Measurements from ENCODE around the gene ZSWIM8. TPM values are rescaled to one million over a fixed set of nuclear protein-coding genes. Genes with fewer than 3 reads are reported as not detected.
"Not testable (repeated sequence)": the region's sequence is repeated elsewhere in the genome, so short reads cannot be mapped to it uniquely, and the experiment has no call there.

The ZSWIM8 gene
- total and polyA plus RNA-seq, 2 experiments from 2014 or later = 25.5 to 61.5 TPM

DNA sequence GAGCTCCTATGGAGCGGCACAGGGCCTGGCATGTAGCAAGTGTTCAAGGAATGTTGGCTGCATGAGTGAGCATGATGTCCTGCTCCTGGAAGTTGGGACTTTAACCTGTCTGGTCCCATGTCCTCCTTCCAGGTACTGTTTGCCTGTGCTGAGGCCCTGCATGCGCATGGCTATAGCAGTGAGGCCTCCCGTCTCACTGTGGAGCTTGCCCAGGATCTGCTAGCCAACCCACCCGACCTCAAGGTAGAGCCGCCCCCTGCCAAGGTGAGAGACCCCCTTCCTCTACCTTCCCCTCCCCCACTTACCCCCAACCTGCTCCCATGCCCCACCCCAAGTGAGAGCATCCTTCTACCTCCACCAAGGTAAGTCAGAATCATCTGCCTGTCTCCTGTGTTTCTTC, 8.1 kb downstream of the ZSWIM8 start:
- TF ChIP-seq EZH2phosphoT487 (IDR thresholded peaks at IDR 0.05; ENCODE audit: insufficient read depth, low read depth) (no peak), EZH2 (IDR thresholded peaks at IDR 0.05; ENCODE audit: insufficient read depth, poor library complexity, severe bottlenecking) (no peak)
- Histone ChIP-seq H3K27ac (no peak overlapping the region), H3K9ac (no peak overlapping the region), H3F3A (ENCODE audit: insufficient read depth) (peaks cover 13% of the 10 kb centered on the region), H4K20me1 (ENCODE audit: insufficient read depth) (0 out of 2 replicates have a peak, but pooled peaks cover 1% of the 10 kb centered on the region), H3K4me1 (ENCODE audit: insufficient read depth) (no peaks in the 10 kb centered on the region), H3K4me3 (no peak overlapping the region), H3K4me2 (ENCODE audit: unreplicated experiment) (no peak overlapping the region), H2AFZ (no peak overlapping the region), H3K79me2 (ENCODE audit: insufficient read depth) (peaks cover 21% of the 10 kb centered on the region), H3K36me3 (ENCODE audit: low read depth) (peaks cover 46% of the 10 kb centered on the region; the same call in 1 of the 2 replicates), H3K9me3 (ENCODE audit: low read depth) (no peaks in the 10 kb centered on the region), H3K27me3 (replicated peaks; ENCODE audit: insufficient read depth) (no peaks in the 10 kb centered on the region), H3K9me2 (ENCODE audit: insufficient read depth) (no peaks in the 10 kb centered on the region)
- in situ Hi-C loops (cut with MboI) = no loop called here
- no peak for DNase-seq
- WGBS, 2 experiments (ENCODE audit: low coverage in 1 of 2, low lambda C conversion rate in 2 of 2, missing lambda C conversion rate in 2 of 2) = 79 to 87% methylated on average over 3 to 5 of the region's 5 CpGs

DNA sequence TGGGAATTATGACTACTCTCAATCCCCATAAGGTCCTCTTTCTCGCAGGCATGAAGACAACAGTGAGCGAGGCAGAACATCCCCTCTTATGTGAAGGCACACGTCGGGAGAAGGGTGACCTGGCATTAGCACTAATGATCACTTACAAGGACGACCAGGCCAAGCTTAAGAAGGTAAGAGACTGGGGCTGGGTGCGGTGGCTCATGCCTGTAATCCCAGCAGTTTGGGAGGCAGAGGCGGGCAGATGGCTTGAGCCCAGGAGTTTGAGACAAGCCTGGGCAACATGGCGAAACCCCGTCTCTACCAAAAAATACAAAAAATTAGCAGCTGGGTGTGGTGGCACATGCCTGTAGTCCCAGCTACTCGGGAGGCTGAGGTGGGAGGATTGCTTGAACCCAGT, 10.1 kb downstream of the ZSWIM8 start:
- H3K4me3 ChIP-seq; in situ Hi-C loops (cut with MboI); H3K9me2 ChIP-seq (ENCODE audit: insufficient read depth); H3K27me3 ChIP-seq (replicated peaks; ENCODE audit: insufficient read depth); H3K79me2 ChIP-seq (ENCODE audit: insufficient read depth); H3K9ac ChIP-seq; H2AFZ ChIP-seq; H4K20me1 ChIP-seq (ENCODE audit: insufficient read depth); H3K4me1 ChIP-seq (ENCODE audit: insufficient read depth); DNase-seq; H3K27ac ChIP-seq; H3K9me3 ChIP-seq (ENCODE audit: low read depth); H3K4me2 ChIP-seq (ENCODE audit: unreplicated experiment): not testable (repeated sequence)
- Histone ChIP-seq H3F3A (ENCODE audit: insufficient read depth) (peaks cover 18% of the 10 kb centered on the region), H3K36me3 (ENCODE audit: low read depth) (peaks cover 38% of the 10 kb centered on the region; the same call in 1 of the 2 replicates)
- WGBS, 2 experiments (ENCODE audit: low coverage in 1 of 2, low lambda C conversion rate in 2 of 2, missing lambda C conversion rate in 2 of 2) = 89 to 93% methylated on average over 10 of the region's 10 CpGs

DNA sequence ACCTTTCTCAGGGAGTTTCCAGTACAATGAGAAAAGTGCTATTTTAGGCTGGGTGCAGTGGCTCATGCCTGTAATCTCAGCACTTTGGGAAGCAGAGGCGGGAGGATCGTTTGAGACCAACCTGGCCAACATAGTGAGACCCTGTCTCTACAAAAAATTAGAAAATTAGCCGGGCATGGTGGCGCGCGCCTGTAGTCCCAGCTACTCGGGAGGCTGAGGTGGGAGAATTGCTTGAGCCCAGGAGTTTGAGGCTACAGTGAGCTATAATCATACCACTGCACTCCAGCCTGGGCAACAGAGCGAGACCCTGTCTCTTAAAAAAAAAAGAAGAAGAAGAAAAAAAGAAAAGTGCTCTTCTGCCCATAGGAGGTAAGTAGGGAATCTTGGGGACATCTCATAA, 10.6 kb downstream of the ZSWIM8 start:
- H2AFZ ChIP-seq; DNase-seq; H3K4me1 ChIP-seq (ENCODE audit: insufficient read depth); H4K20me1 ChIP-seq (ENCODE audit: insufficient read depth); H3K27me3 ChIP-seq (replicated peaks; ENCODE audit: insufficient read depth); H3K79me2 ChIP-seq (ENCODE audit: insufficient read depth); H3K27ac ChIP-seq; in situ Hi-C loops (cut with MboI); H3K9me3 ChIP-seq (ENCODE audit: low read depth); H3K4me3 ChIP-seq; H3K4me2 ChIP-seq (ENCODE audit: unreplicated experiment); H3K9ac ChIP-seq; H3K9me2 ChIP-seq (ENCODE audit: insufficient read depth): not testable (repeated sequence)
- WGBS, 2 experiments (ENCODE audit: low coverage in 1 of 2, low lambda C conversion rate in 2 of 2, missing lambda C conversion rate in 2 of 2) = 91 to 97% methylated on average over 8 of the region's 8 CpGs
- Histone ChIP-seq H3K36me3 (ENCODE audit: low read depth) (peaks cover 37% of the 10 kb centered on the region; the same call in 1 of the 2 replicates), H3F3A (ENCODE audit: insufficient read depth) (peaks cover 18% of the 10 kb centered on the region)

DNA sequence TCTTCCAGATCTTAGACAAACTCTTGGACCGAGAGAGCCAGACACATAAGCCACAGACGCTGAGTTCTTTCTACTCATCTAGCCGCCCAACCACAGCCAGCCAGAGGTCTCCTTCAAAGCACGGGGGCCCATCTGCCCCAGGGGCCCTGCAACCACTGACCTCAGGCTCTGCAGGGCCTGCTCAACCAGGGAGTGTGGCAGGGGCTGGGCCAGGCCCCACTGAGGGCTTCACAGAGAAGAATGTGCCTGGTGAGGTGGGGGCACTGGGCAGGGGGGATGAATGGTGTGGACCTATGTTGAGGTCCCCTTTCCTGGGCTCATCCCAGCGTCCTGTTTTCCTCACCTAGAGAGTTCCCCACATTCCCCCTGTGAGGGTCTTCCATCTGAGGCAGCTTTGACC, 11.4 kb downstream of the ZSWIM8 start:
- Histone ChIP-seq H4K20me1 (ENCODE audit: insufficient read depth) (no peaks in the 10 kb centered on the region), H3K79me2 (ENCODE audit: insufficient read depth) (no peaks in the 10 kb centered on the region), H3K4me1 (ENCODE audit: insufficient read depth) (no peaks in the 10 kb centered on the region), H3K27me3 (replicated peaks; ENCODE audit: insufficient read depth) (no peaks in the 10 kb centered on the region), H3K27ac (no peak overlapping the region), H2AFZ (no peak overlapping the region), H3K36me3 (ENCODE audit: low read depth) (peaks cover 41% of the 10 kb centered on the region), H3K4me3 (no peak overlapping the region), H3K9me3 (ENCODE audit: low read depth) (no peaks in the 10 kb centered on the region), H3K9me2 (ENCODE audit: insufficient read depth) (no peaks in the 10 kb centered on the region), H3F3A (ENCODE audit: insufficient read depth) (peaks cover 21% of the 10 kb centered on the region), H3K9ac (no peak overlapping the region), H3K4me2 (ENCODE audit: unreplicated experiment) (no peak overlapping the region)
- TF ChIP-seq EZH2 (IDR thresholded peaks at IDR 0.05; ENCODE audit: insufficient read depth, poor library complexity, severe bottlenecking) (no peak), EZH2phosphoT487 (IDR thresholded peaks at IDR 0.05; ENCODE audit: insufficient read depth, low read depth) (no peak)
- in situ Hi-C loops (cut with MboI) = no loop called here
- 73 to 81% methylated on average over 5 of the region's 5 CpGs for WGBS, 2 experiments (ENCODE audit: low coverage in 1 of 2, low lambda C conversion rate in 2 of 2, missing lambda C conversion rate in 2 of 2)
- DNase-seq = no peak

DNA sequence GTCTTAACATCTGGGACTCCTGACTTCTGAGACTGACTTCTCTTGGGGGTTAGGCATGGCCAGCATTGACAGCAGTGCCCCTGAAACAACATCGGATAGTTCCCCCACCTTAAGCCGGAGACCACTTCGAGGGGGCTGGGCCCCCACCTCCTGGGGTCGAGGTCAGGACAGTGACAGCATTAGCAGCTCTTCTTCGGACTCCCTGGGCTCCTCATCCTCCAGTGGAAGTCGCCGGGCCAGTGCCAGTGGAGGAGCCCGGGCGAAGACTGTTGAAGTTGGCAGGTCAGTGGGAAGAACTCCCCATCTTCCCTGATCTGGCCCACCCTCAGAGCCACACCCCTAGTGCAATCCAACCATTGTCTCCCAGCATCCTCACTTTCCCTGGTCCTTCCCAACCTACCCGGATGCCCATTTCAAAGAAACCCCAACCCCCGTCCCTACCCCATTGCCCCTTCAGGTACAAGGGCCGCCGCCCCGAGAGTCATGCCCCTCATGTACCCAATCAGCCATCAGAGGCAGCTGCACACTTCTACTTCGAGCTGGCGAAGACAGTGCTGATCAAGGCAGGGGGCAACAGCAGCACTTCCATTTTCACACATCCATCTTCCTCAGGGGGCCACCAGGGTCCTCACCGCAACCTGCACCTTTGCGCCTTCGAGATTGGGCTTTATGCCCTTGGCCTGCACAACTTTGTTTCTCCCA, 12.1 kb downstream of the ZSWIM8 start:
- Histone ChIP-seq H3K27ac (no peak overlapping the region), H3K79me2 (ENCODE audit: insufficient read depth) (no peaks in the 10 kb centered on the region), H3K9me2 (ENCODE audit: insufficient read depth) (no peaks in the 10 kb centered on the region), H3K9me3 (ENCODE audit: low read depth) (no peaks in the 10 kb centered on the region), H3K4me2 (ENCODE audit: unreplicated experiment) (no peak overlapping the region), H2AFZ (no peak overlapping the region), H3K9ac (no peak overlapping the region), H3K4me3 (no peak overlapping the region), H3K36me3 (ENCODE audit: low read depth) (peaks cover 41% of the 10 kb centered on the region), H4K20me1 (ENCODE audit: insufficient read depth) (no peaks in the 10 kb centered on the region), H3K27me3 (replicated peaks; ENCODE audit: insufficient read depth) (no peaks in the 10 kb centered on the region), H3K4me1 (ENCODE audit: insufficient read depth) (no peaks in the 10 kb centered on the region), H3F3A (ENCODE audit: insufficient read depth) (peaks cover 26% of the 10 kb centered on the region)
- DNase-seq = no peak
- in situ Hi-C loops (cut with MboI) = no loop called here
- TF ChIP-seq EZH2 (IDR thresholded peaks at IDR 0.05; ENCODE audit: insufficient read depth, poor library complexity, severe bottlenecking) (no peak), EZH2phosphoT487 (IDR thresholded peaks at IDR 0.05; ENCODE audit: insufficient read depth, low read depth) (no peak)
- 83 to 90% methylated on average over 17 to 19 of the region's 19 CpGs for WGBS, 2 experiments (ENCODE audit: low coverage in 1 of 2, low lambda C conversion rate in 2 of 2, missing lambda C conversion rate in 2 of 2)
